HS-5 (cell line): ENCODE results near the gene IFNGR2.
A peak's percentile ranks its signal among the peaks of the same experiment; 100 is the strongest.
"Not testable (repeated sequence)": the region's sequence is repeated elsewhere in the genome, so short reads cannot be mapped to it uniquely, and the experiment has no call there.

Experiments used
- DNase-seq: peaks from one replicate; pipeline ENCODE4 v3.0.0-alpha.2; 2012; ENCODE audit warnings: low read depth

Gene IFNGR2

GRCh38 chr21:33377221-33377920 is 25.8 kb upstream of the IFNGR2 start:
- DNase-seq = no peak

GRCh38 chr21:33378081-33378480 is 25.1 kb upstream of the IFNGR2 start:
- DNase-seq = no peak

GRCh38 chr21:33379934-33380333 is 23.3 kb upstream of the IFNGR2 start:
- not testable (repeated sequence) for DNase-seq

- DNase-seq = peak; percentile 89
These were observed 22.7 kb upstream of the IFNGR2 start for GRCh38 chr21:33380483-33380998.

- not testable (repeated sequence) for DNase-seq
These were observed 21.8 kb upstream of the IFNGR2 start for GRCh38 chr21:33381381-33381780.

- DNase-seq = peak; percentile 74
These were observed 19.9 kb upstream of the IFNGR2 start for GRCh38 chr21:33383056-33383888.

DNA sequence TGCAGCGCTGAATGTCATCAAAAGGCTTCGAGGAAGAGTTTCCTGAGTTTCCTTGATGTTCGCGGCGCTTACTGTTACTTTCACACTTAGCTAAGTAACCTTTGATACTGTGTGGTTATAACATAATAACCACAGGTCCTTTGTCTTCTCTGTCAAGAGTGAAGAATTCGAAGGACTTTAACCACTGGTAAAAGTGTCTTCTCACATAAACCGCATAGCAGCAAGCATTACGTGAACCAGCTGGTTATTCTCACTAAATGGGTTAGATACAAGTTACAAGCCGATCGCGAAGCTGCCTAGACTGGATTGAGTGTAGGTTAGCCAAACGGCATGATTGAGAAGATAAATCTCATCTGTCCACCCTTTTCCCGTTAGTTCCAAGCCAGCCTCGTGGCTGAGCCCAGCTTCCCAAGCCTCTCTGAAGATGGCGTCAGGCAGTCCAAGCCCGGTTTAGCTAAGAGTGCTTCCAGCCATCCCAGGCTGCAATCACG is 18.3 kb upstream of the IFNGR2 start:
- no peak for DNase-seq

DNA sequence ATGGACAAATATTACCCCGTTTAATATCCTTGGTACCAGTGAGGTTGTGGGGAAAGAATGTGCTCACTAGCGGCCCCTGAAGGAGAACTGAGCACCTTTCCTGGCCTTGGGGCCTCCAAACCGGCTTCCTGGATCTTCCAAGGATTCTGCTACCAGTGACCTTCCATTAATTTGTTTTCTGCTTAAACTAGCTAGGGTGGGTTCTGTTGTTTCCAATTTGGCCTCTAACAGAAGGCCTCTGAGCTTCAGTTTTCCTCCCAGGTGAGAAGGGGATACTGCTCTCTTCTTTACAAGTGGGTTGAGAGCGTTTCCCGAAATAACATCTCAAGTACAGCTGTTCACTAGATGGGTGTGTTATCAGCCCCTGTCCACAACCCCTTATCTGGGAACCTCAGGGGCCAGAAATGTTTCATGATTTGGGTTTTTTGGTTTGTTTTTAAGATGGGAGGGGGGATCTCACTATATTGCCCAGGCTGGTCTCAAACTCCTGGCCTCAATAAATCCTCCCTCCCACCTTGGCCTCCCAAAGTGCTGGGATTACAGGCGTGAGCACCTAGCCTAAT is 16.9 kb upstream of the IFNGR2 start:
- no peak for DNase-seq

GRCh38 chr21:33387294-33387693 is 15.9 kb upstream of the IFNGR2 start:
- no peak for DNase-seq

GRCh38 chr21:33388188-33388587 is 15.0 kb upstream of the IFNGR2 start:
- DNase-seq = no peak

GRCh38 chr21:33390479-33390878 is 12.7 kb upstream of the IFNGR2 start:
- no peak for DNase-seq

DNA sequence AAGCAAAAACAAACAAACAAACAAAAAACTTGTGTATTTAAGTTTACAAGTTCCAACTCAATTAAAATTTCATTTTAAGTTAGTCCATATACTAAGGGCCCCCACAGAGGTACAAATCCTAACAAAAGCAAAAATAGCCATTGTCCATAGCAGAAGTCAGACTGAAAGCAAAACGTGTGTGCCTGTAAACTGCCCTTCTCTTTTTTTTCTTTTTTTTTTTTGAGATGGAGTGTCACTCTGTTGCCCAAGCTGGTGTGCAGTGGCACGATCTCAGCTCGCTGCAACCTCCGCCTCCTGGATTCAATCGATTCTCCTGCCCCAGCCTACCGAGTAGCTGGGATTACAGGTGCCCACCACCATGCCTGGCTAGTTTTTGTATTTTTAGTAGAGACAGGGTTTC is 11.6 kb upstream of the IFNGR2 start:
- no peak for DNase-seq

DNA sequence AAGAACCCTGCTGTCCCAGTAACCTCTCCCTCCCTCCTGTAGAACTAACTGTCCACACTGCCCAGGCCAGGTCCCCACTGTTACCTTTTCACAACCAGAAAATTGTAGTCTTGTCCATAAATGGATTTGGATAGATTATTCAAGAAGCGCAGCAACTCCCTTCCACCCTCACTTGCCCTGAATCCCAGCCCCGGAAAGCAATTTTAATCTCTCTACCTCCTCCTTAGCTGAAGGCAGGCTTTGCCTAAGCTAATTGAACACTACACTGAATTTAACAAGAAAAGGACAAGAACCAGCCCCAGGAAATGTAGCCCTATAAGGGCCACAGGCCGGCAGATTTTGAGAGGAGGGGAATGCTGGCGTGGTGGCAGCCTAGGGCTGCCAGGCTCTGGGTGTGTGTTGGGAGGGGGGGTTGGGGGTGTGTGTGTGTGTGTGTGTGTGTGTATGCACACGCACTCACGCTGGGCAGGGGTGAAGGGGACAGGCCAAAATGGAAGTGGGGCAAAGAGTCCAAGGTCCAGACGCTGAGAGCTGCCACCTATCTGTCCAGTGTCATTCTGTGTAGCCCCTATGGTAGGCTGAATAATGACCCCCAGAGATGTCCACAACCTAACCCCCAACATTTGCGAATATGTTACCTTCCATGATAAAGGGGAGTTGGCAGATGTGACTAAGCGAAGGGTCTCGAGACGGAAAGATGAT is 10.8 kb upstream of the IFNGR2 start:
- no peak for DNase-seq

DNA sequence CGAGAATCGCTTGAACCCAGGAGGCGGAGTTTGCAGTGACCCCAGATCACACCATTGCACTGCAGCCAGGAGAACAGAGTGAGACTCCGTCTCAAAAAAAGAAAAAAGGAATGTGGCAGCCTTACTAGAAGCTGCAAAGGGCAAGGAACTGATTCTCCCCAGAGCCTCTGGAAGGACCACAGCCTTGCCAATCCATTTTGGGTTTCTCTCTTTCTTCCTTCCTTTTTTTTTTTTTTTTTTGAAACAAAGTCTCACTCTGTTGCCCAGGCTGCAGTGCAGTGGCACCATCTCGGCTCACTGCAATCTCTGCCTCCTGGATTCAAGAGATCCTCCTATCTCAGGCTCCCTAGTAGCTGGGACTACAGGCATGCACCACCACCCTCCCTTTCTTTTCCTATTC is 9.9 kb upstream of the IFNGR2 start:
- DNase-seq = no peak

- no peak for DNase-seq
These were observed 9.0 kb upstream of the IFNGR2 start for GRCh38 chr21:33394260-33394659.

DNA sequence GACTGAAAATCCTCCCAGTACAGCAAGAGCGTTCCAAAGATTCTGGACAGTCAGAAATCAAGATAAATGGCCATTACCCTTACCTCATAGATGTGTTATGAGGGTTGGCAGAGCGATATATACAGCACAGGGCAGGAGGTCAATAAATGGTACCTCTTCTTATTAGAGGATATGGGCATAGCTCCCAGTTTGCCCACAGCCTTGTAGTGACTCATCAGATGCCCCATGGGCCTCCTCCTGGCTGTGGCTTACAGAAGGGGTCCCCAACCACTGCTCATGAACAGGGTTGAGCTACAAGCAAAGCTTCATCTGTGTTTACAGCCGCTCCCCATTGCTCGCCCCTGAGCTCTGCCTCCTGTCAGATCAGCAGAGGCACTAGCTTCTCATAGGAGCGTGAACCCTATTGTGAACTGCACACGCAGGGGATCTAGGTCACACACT is 7.3 kb upstream of the IFNGR2 start:
- DNase-seq = no peak

GRCh38 chr21:33396436-33396835 is 6.8 kb upstream of the IFNGR2 start:
- DNase-seq = no peak

DNA sequence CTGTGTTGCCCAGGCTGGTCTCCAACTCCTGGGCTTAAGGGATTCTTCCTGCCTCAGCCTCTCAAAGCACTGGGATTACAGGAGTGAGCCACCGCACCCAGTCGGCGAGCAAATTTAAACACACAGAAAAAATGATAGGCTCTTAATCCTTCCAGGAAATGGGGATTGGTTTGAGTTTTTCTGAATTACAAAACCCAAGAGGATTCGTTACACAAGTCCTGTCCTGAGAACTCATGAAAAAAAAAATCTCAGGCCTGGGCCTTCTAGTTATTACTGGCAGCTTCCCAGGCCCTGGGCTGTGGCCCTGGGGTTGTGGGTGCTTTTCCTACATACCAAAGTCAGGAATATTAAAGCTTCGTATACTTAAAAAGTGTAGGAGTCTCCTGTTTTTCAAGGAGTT is 6.3 kb upstream of the IFNGR2 start:
- DNase-seq = no peak

DNA sequence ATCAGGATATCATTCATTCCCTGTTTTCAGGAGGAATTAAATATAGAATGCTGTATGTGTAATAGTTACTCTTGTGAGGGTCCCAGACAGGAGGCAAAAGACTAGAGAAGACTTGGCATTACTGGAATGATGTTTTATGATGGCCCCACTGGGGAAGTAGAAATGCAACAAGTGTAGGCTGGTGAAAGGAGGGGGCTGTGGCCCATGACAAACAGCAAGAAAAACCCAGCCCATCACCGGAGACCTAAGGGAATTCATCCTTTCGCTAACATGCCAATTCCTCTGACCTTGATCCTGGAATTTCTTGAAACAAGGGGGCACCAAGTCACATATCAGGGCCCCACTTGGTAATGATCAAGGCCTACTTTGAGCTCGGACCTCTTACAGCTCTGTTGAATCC is 5.5 kb upstream of the IFNGR2 start:
- no peak for DNase-seq

GRCh38 chr21:33398361-33398760 is 4.9 kb upstream of the IFNGR2 start:
- DNase-seq = no peak

GRCh38 chr21:33401630-33401992 is 1.6 kb upstream of the IFNGR2 start:
- DNase-seq = no peak
